Stimulated activated naive CD8-positive, alpha-beta T cell treated with anti-CD3 and anti-CD28 coated beads, Interleukin-15, amount 100 ng/mL, for 72 hours (primary cell): ENCODE data around the gene TCF12.
"Not testable (repeated sequence)": the region's sequence is repeated elsewhere in the genome, so short reads cannot be mapped to it uniquely, and the experiment has no call there.

ENCODE experiments used
- ATAC-seq: fragments of 150-1000 bp; cut with Tn5 transposase; 2 replicates; pipeline ENCODE4 v1.10.0; 2021; ENCODE audit warnings: mild to moderate bottlenecking, moderate library complexity
- DNase-seq, 2 donors: peaks; one replicate each; pipeline ENCODE4 v3.0.0; 2021 to 2022
- H3K27ac Mint-ChIP-seq, 2 donors: one replicate each; pipeline ENCODE4 v1.8.0; 2022; ENCODE audit warnings: mild to moderate bottlenecking in 2 of 2, mixed read lengths in 2 of 2, moderate library complexity in 2 of 2
- H3K27me3 Mint-ChIP-seq: one replicate; pipeline ENCODE4 v1.8.0; 2022; ENCODE audit warnings: mixed read lengths
- H3K4me1 Mint-ChIP-seq: one replicate; pipeline ENCODE4 v1.8.0; 2022; ENCODE audit warnings: mild to moderate bottlenecking, mixed read lengths
- H3K4me3 Mint-ChIP-seq, 2 donors: one replicate each; pipeline ENCODE4 v1.8.0; 2022; ENCODE audit warnings: mild to moderate bottlenecking in 2 of 2, mixed read lengths in 2 of 2, moderate library complexity in 1 of 2
- H3K9me3 Mint-ChIP-seq, 2 donors: one replicate each; pipeline ENCODE4 v1.8.0; 2022; ENCODE audit warnings: mixed read lengths in 2 of 2

The TCF12 gene

DNA sequence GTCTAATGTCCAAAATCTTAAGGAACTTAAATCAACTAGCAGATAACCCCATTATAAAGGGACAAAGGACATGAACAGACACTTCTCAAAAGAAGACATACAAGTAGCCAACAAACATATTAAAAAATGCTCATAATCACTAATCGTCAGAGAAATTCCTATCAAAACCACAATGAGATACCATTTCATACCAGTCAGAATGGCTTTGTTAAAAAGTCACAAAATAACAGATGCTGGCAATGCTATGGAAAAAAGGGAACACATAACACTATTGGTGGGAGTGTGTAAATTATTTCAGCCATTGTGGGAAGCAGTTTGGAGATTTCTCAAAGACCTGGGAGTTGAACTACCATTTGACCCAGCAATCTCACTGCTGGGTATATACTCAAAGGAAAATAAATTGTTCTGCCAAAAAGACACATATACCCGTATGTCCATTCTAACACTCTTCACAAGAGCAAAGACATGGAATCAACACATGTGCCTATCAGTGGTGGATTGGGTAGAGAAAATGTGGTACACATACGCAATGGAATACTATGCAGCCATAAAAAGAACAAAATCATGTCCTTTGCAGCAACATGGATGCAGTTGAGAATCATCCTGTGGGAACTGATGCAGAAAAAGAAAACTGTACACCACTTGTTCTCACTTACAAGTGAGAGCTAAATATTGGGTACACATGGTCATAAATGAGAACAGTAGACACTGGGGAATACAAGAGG, 78.5 kb downstream of the TCF12 start:
- H3K27ac Mint-ChIP-seq = no peak overlapping the region
- DNase-seq (no peak), ATAC-seq (no peak)
- H3K4me3 Mint-ChIP-seq = no peak overlapping the region
- peaks cover 0 to 6% of the 10 kb centered on the region in 2 donors for H3K9me3 Mint-ChIP-seq
- H3K4me1 Mint-ChIP-seq = peaks cover 6% of the 10 kb centered on the region
- H3K27me3 Mint-ChIP-seq = no peaks in the 10 kb centered on the region

DNA sequence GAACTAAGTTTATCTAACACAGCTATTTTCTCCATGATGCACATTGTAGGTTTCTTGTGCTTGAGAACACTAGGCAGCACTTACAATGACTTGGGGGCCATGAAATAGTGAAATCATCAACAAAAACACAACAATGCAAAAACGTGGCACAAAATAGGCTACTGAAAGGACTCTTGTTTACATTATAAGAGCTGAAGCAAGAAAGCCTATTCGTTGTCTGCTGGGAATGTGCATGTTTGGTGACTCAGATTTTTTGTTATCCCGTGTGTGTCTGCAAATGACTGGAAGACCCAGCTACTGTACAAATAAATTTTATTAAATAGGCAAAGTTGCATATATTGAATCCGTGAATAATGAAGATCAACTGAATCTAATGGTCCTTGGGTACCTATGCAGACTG, 85.0 kb downstream of the TCF12 start:
- Mint-ChIP-seq H3K4me1 (peaks cover 12% of the 10 kb centered on the region), H3K27me3 (no peaks in the 10 kb centered on the region), H3K27ac (no peak overlapping the region), H3K4me3 (no peak overlapping the region), H3K9me3 (no peaks in the 10 kb centered on the region)
- ATAC-seq (no peak), DNase-seq (no peak)

DNA sequence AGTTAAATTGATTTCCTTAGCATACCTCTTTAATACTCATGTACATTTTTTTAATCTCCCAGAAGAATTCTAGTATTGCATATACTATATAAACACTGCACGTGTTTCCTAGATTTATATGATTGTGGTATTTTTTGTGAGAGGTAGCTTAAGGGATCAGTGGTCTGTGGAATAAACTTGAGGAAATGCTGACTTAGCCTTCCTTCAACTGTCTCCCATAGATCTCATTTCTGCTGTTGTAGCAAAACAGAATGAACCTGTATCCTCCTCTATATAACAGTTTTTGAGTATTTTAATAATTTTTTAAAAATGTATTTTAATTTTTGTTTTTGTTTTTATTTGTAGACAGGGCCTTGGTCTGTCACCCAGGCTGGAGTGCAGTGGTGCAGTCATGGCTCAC, 86.8 kb downstream of the TCF12 start:
- Mint-ChIP-seq H3K4me1 (peaks cover 13% of the 10 kb centered on the region), H3K4me3 (no peak overlapping the region), H3K27ac (no peak overlapping the region), H3K9me3 (no peaks in the 10 kb centered on the region), H3K27me3 (no peaks in the 10 kb centered on the region)
- ATAC-seq (no peak), DNase-seq (no peak)

DNA sequence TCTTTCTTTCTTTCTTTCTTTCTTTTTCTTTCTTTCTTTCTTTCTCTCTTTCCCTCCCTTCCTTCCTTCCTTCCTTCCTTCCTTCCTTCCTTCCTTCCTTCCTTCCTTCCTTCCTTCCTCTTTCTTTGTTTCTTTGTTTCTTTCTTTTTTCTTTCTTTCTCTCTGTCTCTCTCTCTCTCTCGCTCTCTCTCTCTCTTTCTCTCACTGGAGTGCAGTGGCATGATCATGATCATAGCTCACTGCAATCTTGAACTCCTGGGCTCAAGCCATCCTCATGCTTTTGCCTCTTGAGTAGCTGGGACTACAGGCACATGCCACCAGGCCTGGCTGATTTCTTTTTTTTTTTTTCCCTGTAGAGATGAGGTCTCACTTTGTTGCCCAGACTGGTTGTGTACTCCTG, 89.4 kb downstream of the TCF12 start:
- ATAC-seq, DNase-seq, H3K27ac Mint-ChIP-seq, H3K27me3 Mint-ChIP-seq, H3K9me3 Mint-ChIP-seq, H3K4me3 Mint-ChIP-seq: not testable (repeated sequence)
- peaks cover 26% of the 10 kb centered on the region for H3K4me1 Mint-ChIP-seq

DNA sequence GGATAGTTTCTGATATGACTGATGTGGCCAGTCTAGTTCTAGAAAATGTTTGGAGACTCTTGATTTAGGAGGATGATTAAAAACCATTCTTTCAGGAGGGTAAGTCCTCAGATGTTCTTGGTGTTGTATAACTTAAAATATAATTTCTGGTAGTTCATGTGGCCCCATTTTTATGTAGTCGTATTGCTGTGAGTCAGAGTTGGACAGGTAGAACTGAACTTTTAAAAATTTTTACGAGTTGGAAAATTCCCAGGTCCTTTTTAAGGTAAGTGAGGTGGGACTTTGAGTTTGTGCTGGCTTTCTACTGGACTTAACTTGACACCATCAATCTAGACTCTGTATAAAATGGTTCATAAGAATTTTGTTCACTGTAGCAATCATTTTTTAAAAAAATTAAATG, 92.3 kb downstream of the TCF12 start:
- peaks cover 30% of the 10 kb centered on the region for H3K4me1 Mint-ChIP-seq
- ATAC-seq = no peak
- H3K27me3 Mint-ChIP-seq = no peaks in the 10 kb centered on the region
- no peak overlapping the region for H3K4me3 Mint-ChIP-seq
- no peak for DNase-seq
- no peak overlapping the region for H3K27ac Mint-ChIP-seq
- H3K9me3 Mint-ChIP-seq = no peaks in the 10 kb centered on the region

DNA sequence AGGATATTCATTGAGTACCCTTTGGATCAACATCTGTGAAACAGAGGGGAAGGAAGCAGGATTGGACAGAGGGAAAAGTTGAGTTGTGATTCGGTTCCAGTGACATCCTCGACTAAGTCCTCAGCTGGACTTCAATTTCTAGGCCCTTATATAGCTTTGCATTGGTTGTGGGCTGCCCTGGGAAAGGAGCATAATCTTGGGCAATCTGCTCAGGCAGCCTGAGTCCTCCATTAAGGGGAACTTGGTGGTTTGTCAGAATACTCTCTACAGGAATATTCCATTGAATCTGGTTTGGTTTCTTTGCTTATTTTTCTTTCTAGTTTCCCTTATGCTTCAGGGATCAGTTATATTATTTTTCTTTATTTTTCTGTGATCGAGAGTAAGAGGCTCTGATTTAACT, 94.1 kb downstream of the TCF12 start:
- H3K9me3 Mint-ChIP-seq = no peaks in the 10 kb centered on the region
- H3K27ac Mint-ChIP-seq = peak overlapping the region in 1 of 2 donors; percentile 82
- DNase-seq (no peak), ATAC-seq (no peak)
- H3K27me3 Mint-ChIP-seq = no peaks in the 10 kb centered on the region
- H3K4me1 Mint-ChIP-seq = peaks cover 34% of the 10 kb centered on the region
- H3K4me3 Mint-ChIP-seq = no peak overlapping the region

DNA sequence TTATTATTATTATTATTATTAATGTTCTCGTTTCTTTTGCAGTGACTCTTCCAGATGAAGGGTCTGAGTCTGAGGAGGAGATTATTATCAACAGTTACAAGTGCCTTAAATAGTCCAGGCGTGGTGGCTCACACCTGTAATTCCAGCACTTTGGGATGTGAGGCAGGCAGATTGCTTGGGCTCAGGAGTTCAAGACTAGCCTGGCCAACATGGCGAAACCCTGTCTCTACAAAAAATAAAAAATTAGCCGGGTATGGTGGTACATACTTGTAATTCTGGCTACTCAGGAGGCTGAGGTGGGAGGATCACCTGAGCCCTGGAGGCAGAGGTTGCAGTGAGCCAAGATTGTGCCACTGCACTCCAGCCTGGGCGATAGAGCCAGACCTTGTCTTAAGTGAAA, 96.5 kb downstream of the TCF12 start:
- DNase-seq, H3K27me3 Mint-ChIP-seq, ATAC-seq, H3K4me3 Mint-ChIP-seq, H3K9me3 Mint-ChIP-seq, H3K27ac Mint-ChIP-seq: not testable (repeated sequence)
- peaks cover 40% of the 10 kb centered on the region for H3K4me1 Mint-ChIP-seq

DNA sequence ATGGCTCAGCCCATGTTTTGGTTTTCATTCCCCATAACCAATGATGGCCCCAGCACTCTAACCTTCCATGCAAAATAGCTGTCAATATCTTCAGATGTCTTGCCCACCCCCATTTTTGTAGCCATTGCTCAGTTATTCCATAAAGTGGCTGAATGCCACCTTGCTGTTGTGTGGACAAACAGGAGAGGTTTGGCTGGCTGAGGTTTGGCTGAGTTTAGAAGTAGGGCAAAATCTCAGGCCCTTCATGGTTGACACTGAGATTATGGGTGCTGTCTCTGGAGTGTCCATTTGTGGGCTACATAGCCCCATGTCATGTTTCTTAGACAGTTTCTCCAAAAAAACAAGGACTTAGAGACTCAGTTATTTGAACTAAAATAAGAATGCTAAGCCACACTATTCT, 96.9 kb downstream of the TCF12 start:
- DNase-seq (no peak), ATAC-seq (no peak)
- Mint-ChIP-seq H3K9me3 (no peaks in the 10 kb centered on the region), H3K4me3 (no peak overlapping the region), H3K27me3 (no peaks in the 10 kb centered on the region), H3K4me1 (peaks cover 39% of the 10 kb centered on the region), H3K27ac (no peak overlapping the region)

DNA sequence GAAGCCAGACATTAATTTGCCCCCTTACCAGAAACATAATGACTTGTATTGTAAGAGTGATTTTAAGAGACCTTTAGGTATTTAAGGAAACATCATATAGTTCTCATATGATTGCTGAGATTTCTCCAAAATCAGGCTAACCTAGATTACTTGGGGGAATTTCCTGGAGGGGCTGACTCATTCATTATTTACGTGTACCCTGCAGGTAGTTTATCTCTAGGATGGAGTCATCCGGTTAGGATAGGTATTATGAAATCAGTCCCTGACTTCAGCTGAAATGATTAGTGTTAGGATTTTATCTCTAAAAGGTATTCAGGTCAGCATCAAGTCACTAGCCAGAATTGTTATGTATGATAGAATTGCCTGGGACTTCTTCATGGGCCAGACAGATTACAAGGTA, 97.5 kb downstream of the TCF12 start:
- Mint-ChIP-seq H3K27me3 (no peaks in the 10 kb centered on the region), H3K9me3 (peaks cover 0 to 1% of the 10 kb centered on the region in 2 donors), H3K27ac (no peak overlapping the region), H3K4me1 (peaks cover 36% of the 10 kb centered on the region), H3K4me3 (no peak overlapping the region)
- DNase-seq = no peak
- ATAC-seq = no peak

DNA sequence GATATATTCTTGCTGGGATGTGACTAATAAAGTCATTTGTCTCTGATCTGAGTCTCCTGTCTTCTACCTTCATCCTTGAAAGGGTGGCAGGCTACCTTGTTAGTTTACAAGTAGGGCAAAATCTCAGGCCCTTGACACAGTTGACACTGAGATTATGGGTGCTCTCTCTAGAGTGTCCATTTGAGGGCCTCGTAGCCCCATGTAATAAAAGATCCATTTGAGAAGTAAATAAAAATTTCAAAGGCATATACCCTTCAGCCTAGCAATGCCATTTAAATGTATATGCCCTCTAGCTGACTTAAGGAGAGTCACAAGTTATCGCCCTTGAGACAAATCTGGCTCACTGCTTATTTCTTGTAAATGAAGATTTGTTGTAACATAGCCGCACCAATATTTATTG, 98.6 kb downstream of the TCF12 start:
- Mint-ChIP-seq H3K4me3 (no peak overlapping the region), H3K27me3 (no peaks in the 10 kb centered on the region), H3K9me3 (peaks cover 0 to 6% of the 10 kb centered on the region in 2 donors), H3K27ac (no peak overlapping the region), H3K4me1 (peaks cover 27% of the 10 kb centered on the region)
- DNase-seq = no peak
- peak; percentile 33 for ATAC-seq

DNA sequence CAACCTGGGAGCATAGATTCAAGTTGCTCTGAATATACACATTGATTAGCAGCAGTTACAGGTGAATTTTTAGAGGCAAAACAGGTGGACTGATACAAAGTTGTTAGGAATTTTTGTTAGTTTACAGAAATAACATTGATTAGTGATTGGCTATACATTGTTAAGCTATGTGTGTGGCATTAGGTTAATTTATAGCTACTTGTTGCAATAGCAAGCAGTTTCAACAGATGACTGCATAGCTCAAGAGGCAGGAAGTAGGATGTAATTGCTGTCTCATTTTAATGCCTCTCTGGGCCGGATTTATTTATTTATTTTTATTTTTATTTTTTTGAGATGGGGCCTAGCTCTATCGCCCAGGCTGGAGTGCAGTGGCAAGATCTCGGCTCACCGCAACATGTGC, 99.7 kb downstream of the TCF12 start:
- peaks cover 0 to 6% of the 10 kb centered on the region in 2 donors for H3K9me3 Mint-ChIP-seq

DNA sequence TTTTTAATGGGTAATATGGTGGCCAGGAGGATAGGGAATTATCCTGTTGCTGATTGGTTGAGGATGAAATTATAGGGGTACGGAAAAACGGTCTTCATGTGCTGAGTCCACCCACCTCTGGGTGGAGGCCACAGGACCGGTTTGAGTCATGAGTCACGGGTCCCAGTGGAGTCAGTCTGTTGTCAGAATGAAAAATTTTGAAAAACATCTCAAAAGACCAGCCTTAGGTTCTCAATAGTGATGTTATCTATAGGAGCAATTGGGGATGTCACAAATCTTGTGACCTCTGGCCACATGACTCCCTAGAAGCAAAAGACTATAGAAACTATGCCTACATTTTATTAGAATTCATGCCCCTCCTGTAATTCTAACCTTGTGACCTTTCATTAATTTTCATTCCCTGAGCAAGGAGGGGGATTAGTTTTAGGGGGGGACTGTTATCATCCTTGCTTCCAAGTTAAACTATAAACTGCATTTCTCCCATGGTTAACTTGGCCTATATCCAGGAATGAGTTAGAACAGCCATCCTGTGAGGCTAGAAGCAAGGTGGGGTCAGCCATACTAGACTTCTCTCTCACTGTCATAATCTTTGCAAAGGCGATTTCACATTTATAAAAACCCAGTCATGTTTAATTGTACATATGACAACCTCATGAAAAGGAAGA, 101.2 kb downstream of the TCF12 start:
- H3K9me3 Mint-ChIP-seq = peaks cover 0 to 6% of the 10 kb centered on the region in 2 donors
- no peak for DNase-seq
- peaks cover 41% of the 10 kb centered on the region for H3K4me1 Mint-ChIP-seq
- H3K4me3 Mint-ChIP-seq = no peak overlapping the region
- H3K27me3 Mint-ChIP-seq = no peaks in the 10 kb centered on the region
- no peak for ATAC-seq
- no peak overlapping the region for H3K27ac Mint-ChIP-seq

More for the DNA sequence above, 99.7 kb downstream of the TCF12 start:
- no peak for ATAC-seq
- peaks cover 35% of the 10 kb centered on the region for H3K4me1 Mint-ChIP-seq
- H3K27ac Mint-ChIP-seq = no peak overlapping the region
- no peaks in the 10 kb centered on the region for H3K27me3 Mint-ChIP-seq
- DNase-seq = no peak
- H3K4me3 Mint-ChIP-seq = no peak overlapping the region

DNA sequence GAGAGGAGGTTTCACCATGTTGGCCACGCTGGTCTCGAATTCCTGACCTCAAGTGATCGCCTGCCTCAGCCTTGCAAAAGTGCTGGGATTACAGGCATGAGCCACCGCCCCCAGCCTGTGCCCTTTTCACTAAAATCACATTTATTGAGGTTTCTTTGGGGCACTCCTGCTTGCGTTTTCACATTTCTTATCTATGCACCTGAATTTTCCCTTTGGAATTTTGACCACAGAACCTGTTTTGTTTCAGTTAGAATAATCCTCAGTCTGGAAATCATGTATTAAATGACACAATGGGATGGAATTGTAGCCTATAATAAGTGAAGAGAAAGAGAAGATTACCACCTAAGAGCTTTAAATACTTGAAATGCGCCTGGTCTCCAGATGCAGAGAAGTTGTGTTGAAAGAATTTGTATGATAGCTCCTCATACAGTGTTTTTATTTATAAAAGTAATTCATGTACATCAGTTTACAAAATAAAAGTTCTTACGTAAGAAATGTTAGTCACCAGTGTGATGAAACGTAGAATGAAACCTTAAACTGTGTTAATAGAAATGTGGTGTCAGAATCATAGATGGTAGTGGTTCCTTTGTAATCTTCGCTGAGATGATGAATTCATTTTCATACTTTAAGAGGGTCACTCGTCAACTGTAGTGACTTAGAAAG, 107.0 kb downstream of the TCF12 start:
- DNase-seq = no peak
- Mint-ChIP-seq H3K4me1 (peaks cover 34% of the 10 kb centered on the region), H3K4me3 (no peak overlapping the region), H3K9me3 (peaks cover 0 to 6% of the 10 kb centered on the region in 2 donors), H3K27me3 (no peaks in the 10 kb centered on the region), H3K27ac (no peak overlapping the region)
- no peak for ATAC-seq

DNA sequence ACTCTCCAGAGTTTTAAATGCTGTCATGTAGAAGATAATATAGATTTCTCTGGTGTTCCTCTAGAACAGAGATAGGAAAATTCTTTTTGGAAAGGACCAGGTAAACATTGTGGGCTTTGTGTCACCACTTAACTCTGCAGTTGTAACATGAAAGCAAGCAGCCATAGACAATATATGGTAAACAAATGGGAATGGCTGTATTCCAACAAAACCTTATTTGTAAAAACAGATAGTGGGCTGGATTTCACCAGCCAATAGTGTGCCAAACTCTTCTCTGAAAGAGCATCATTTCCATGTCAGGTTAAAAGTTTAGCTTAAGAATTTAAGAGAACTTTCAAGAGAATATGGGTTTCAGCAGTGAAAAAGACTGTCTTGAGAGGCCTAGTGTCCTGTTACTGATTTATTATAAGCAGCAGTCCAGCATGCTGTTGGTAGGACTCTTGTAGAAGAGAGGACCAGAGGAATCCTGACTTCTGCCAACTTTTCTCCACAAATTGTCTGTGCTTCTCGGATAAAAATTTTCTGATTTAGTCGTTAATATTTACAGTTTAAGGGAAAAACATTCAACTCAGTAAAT, 107.7 kb downstream of the TCF12 start:
- Mint-ChIP-seq H3K27ac (no peak overlapping the region), H3K9me3 (peaks cover 0 to 3% of the 10 kb centered on the region in 2 donors), H3K4me3 (no peak overlapping the region), H3K4me1 (peaks cover 37% of the 10 kb centered on the region), H3K27me3 (no peaks in the 10 kb centered on the region)
- DNase-seq = no peak
- ATAC-seq = no peak

DNA sequence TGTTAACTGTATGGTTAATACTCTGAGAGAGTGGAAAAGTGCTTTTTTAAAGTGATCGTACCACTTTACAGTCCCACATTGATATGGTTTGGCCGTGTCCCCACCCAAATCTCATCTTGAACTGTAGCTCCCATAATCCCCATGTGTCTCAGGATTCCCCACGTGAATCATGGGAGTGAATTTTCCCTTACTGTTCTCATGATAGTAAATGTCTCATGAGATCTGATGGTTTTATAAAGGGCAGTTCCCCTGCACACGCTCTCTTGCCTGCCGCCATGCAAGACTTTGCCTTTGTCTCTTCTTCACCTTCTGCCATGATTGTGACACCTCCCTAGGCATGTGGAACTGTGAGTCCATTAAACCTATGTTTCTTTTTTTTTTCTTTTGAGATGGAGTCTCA, 109.2 kb downstream of the TCF12 start:
- Mint-ChIP-seq H3K27me3 (no peaks in the 10 kb centered on the region), H3K4me1 (peaks cover 44% of the 10 kb centered on the region), H3K4me3 (no peak overlapping the region), H3K27ac (no peak overlapping the region), H3K9me3 (no peaks in the 10 kb centered on the region)
- no peak for ATAC-seq
- DNase-seq = no peak

DNA sequence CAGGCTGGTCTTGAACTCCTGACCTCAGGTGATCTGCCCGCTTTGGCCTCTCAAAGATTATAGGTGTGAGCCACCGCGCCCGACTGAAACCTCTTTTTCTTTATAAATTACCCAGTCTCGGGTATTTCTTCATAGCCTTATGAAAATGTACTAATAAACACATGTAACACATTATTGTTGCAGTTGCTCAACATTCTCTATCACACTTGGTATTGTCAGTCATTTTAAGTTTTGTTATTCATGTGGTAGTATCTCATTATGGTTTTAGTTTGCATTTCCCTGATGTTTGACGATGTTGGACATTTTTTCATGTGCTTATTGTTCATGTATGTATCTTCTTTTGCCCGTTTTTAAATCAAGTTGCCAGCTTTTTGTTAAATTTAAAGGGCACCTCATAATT, 109.7 kb downstream of the TCF12 start:
- Mint-ChIP-seq H3K27me3 (no peaks in the 10 kb centered on the region), H3K27ac (no peak overlapping the region), H3K9me3 (no peaks in the 10 kb centered on the region), H3K4me1 (peaks cover 39% of the 10 kb centered on the region), H3K4me3 (no peak overlapping the region)
- DNase-seq (no peak), ATAC-seq (no peak)
